NCI-H2196 (cell line): ENCODE measurements around the gene CLINT1.
"Not testable (repeated sequence)": the region's sequence is repeated elsewhere in the genome, so short reads cannot be mapped to it uniquely, and the experiment has no call there.

Source experiments
- DNase-seq: peaks from one replicate; lab custom pipeline; 2025; ENCODE audit not compliant: unreplicated experiment; lab: John Stamatoyannopoulos, UW

Gene CLINT1

GRCh38 chr5:157858527-157859226 lies at the start of gene CLINT1:
CLINT1 (minus strand) TSS chr5:157859145; CDS start chr5:157858970, 175 bp downstream.
- peak; percentile 90 for DNase-seq

- DNase-seq: no peak
Measured at GRCh38 chr5:157908459-157908858, 49.5 kb upstream of the CLINT1 start.

GRCh38 chr5:157907479-157907878 lies 48.5 kb upstream of the CLINT1 start:
- no peak for DNase-seq

- no peak for DNase-seq
Measured at GRCh38 chr5:157903117-157903450, 44.1 kb upstream of the CLINT1 start.

- no peak for DNase-seq
Measured at GRCh38 chr5:157902449-157903116, 43.6 kb upstream of the CLINT1 start.

- DNase-seq: no peak
Measured at GRCh38 chr5:157900644-157901043, 41.7 kb upstream of the CLINT1 start.

- DNase-seq: no peak
Measured at GRCh38 chr5:157893611-157894010, 34.7 kb upstream of the CLINT1 start.

GRCh38 chr5:157892974-157893373 lies 34.0 kb upstream of the CLINT1 start:
- no peak for DNase-seq

- DNase-seq: no peak
Measured at GRCh38 chr5:157890836-157891597, 32.1 kb upstream of the CLINT1 start.

GRCh38 chr5:157888814-157889532 lies 30.0 kb upstream of the CLINT1 start:
- DNase-seq: no peak

GRCh38 chr5:157886796-157887380 lies 27.9 kb upstream of the CLINT1 start:
- no peak for DNase-seq

- not testable (repeated sequence) for DNase-seq
Measured at GRCh38 chr5:157885051-157885450, 26.1 kb upstream of the CLINT1 start.

GRCh38 chr5:157881498-157881897 lies 22.6 kb upstream of the CLINT1 start:
- DNase-seq: not testable (repeated sequence)

GRCh38 chr5:157877821-157878220 lies 18.9 kb upstream of the CLINT1 start:
- no peak for DNase-seq

- DNase-seq: no peak
Measured at GRCh38 chr5:157874861-157875260, 15.9 kb upstream of the CLINT1 start.

GRCh38 chr5:157870837-157871834 lies 12.2 kb upstream of the CLINT1 start:
- no peak for DNase-seq

GRCh38 chr5:157867751-157868387 lies 8.9 kb upstream of the CLINT1 start:
- DNase-seq: no peak

- no peak for DNase-seq
Measured at GRCh38 chr5:157866536-157866935, 7.6 kb upstream of the CLINT1 start.

- no peak for DNase-seq
Measured at GRCh38 chr5:157865781-157866180, 6.8 kb upstream of the CLINT1 start.
